NCI-H345 treated with DMSO at 0.1 percent for 48 hours (cell line): ENCODE data around the gene CAMTA1.

ENCODE experiments used
- DNase-seq: peaks from one replicate; lab custom pipeline; 2025; ENCODE audit not compliant: unreplicated experiment; lab: John Stamatoyannopoulos, UW

The CAMTA1 gene

DNA sequence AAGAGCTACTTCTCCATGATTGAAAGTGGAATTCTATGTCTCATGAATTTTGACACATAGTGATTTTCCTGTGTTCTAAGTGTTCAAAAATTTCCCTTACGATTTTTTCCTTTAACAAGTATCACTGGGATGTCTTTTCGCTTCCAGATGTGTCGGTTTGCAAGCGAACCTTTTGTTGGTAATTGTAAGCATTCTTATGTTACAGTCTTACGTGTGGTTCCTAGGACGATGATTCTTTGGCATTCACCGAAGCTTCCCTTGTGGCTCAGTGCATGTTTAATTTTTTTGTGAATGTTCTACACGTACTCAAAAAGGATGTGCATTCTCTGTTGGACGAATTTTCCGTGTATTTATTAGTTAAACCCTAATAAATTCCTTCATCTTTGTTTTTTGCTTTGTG is 211.6 kb downstream of the CAMTA1 start:
- no peak for DNase-seq

DNA sequence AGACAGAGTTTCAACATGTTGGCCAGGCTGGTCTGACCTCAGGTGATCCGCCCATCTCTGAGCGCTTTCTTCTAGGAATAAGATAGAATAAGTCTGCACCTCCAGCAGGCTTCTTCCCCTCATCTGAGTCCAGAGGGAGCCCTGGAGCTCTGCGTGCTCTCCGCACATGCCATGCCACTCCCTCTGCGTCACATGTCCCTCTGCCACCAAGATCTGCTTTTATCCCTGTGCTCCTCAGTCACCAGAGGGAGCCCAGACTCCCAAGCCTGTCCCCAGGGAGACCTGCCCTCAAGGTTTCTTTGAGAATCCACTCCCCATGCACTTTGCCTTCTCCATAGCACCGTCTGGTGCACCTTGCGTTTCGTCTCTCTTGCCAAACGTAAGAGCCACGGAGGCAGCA is 213.0 kb downstream of the CAMTA1 start:
- DNase-seq: no peak

DNA sequence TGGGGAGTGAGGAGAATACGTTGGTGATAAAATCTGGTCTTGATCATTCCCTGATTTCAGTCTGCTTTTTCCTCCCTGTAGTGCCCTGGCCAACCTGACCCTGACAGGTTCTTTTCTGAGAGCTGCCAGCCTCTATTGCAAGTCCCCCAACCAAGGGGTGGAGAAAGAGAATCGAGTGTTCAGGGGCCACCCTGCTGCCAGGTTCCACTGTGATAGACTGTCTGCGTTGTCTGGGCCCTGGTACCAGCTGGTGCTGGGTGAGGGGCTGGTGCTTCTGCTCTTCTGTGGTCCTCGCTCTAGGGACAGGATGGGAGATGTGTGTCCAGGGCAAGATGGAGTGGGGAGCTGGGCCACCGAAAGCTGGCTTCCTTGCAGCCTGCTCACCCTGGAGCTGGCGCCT is 214.6 kb downstream of the CAMTA1 start:
- DNase-seq: no peak

DNA sequence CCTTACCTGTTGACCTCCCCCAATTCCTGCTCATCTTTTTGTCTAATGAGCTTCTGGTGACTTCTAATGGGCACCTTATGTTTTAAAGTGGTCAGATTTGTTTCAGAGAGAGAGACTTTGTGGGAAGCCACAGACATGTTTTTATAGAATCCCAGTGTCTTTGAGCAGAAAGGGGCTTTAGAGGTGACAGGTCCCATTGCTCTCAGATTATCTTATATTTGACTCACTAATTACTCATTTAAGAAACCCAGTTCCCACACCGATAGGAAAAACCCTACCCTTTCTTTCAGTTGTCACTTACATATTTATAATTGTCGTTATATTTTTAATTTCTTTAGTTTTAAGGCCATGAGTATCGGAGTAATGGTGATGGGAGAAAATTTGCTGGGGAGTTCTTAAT is 215.5 kb downstream of the CAMTA1 start:
- no peak for DNase-seq

DNA sequence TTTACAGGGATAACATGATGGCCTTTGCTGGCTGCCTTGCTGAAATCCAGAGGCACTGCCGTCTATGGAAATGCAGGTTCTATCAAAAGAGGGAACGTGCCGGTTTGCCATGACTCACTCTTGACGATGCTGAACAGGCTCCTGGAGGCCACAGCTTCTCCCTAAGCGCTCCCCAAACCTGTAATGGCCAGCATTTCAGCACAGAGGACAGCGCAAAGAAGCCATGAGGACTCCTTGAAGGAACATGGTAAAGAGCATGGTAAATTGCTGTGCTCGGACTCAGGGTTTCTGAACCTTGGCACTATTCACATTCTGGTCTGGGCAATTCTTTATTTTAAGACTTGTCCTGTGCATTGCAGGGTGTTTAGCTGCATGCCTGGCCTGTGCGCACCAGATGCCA is 217.5 kb downstream of the CAMTA1 start:
- no peak for DNase-seq

DNA sequence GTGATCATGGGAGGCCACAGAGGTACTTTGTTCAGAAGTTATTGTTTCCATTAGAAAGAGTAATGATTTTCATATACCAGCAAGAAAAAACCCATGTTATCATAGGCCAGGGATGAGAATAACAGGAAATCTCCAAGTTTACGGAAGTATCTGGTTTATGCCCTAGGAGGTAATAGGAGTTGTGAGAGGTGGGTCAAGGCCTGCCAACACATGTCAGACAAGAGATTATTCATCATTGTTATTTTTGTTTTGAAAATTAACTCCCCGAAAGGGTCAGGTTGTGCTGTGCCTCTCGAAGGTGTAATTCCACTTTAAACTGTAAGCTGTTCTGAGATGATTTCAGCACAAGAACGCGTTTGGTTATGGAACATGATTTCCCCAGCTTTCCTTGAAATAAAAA is 218.4 kb downstream of the CAMTA1 start:
- no peak for DNase-seq

DNA sequence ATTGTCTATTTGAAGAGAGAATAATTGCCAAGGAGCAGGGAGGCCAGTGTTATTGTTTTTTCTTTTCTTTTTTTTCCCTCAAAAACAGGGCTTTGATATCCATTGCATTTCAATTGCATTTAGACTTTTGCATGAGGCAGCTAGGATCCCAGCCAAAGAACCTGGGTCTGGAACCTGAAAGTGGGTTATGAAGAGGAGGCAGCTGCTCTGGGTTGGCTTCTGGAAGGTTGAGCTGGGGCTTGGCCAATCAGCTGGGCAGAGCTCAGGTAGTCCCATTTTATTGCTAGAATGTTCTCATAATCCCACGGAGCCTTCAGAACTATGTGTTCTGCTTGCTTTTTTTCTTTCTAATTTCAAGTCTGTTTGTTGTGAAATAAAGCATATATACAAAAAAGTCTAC is 218.9 kb downstream of the CAMTA1 start:
- no peak for DNase-seq

DNA sequence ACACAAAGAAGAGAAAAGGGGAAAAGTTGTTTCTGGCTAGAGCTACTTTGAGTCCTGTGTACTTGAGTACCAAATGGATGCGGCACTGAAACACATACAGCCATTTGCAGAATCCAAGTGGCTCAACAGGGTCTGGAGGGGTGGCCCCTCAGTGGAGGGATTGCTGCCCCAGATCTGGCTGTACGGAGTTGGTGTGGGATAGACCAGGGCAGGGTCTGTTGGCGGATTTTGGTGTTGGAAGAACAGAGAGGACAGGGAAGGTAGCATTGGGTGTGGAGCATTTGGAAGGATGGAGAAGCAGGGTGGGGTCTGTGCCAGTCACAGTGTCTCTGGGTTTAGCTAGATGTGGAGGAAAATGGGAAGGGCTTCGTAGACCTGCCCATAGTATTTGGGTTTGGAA is 220.5 kb downstream of the CAMTA1 start:
- no peak for DNase-seq

DNA sequence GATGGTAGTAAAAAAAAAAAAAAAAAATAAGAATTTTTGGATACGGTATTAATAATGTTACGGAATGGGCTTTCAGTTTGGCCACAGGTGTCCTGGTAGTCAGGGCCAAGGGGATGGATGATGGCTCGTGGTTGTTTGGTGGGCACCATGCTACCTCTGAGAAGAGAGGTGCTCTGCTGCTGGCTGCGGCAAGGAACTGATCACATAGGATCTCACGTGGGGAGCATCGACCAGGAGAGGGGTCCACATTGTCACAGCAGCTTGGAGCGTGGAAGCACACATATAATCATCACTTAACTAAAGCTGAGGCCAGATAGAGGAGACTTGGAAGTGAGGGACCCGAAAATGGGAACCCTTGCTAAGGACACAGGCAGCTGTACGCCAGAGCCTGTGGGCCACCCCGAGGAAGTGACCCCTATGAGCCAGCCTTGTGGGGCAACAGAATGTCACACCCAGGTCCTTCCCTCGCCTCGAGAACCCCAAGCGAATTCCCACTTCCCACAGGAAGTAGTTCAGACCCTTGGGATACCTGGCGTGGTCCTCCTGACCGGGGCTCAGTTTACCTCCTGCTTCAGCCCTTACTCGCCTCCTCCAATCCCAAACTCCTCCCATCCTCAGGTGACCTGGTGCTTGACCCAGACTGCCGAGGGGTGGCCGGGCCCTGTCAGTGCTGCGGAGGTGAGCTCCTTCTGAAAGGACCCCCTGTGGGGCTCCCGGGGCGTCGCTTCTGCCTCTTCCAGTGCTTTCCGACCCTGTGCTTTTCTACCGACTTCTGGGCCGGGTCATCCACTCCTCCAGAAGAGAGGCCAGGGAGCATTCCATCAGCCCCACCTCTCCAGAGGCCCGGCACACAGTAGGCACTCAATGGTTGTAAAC is 222.0 kb downstream of the CAMTA1 start:
- DNase-seq: no peak

DNA sequence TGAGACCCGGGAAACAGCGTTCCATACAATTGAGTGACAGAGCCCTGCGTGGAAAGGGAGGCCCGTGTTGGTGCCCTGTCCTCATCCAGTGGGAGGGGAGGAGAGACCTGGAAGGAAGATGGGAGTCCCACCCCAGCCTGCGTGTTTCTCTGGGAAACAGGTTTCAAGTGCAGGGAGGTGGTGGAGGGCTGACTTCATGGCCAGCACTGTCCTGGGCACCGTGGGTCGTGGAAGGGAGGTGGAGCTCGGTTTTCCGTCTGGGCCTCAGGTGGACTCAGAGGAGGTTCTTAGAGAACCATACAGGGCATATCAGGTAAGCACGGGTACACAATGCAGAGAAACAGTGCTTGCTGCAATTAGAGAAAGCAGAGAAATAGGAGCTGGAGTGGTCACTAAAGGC is 222.6 kb downstream of the CAMTA1 start:
- DNase-seq: no peak

DNA sequence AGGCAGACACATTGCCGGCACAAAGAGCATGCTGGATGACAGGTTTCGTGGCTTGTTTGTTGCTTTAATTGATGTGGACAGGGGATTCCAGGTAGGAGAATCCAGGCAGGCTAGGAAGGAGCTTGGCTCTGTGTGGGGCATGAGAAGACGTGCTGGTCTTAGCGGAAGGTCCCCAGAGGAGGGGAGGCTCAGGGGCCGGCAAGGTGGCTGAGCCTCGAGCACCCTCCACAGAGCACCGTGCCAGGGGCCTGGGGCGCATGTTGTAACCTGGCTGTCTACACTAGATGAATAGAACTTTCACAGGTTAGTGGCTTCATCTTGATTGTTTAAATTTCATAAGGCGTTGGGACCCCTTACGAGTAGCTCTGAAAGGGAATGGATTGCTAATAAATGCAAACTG is 223.1 kb downstream of the CAMTA1 start:
- DNase-seq: no peak

DNA sequence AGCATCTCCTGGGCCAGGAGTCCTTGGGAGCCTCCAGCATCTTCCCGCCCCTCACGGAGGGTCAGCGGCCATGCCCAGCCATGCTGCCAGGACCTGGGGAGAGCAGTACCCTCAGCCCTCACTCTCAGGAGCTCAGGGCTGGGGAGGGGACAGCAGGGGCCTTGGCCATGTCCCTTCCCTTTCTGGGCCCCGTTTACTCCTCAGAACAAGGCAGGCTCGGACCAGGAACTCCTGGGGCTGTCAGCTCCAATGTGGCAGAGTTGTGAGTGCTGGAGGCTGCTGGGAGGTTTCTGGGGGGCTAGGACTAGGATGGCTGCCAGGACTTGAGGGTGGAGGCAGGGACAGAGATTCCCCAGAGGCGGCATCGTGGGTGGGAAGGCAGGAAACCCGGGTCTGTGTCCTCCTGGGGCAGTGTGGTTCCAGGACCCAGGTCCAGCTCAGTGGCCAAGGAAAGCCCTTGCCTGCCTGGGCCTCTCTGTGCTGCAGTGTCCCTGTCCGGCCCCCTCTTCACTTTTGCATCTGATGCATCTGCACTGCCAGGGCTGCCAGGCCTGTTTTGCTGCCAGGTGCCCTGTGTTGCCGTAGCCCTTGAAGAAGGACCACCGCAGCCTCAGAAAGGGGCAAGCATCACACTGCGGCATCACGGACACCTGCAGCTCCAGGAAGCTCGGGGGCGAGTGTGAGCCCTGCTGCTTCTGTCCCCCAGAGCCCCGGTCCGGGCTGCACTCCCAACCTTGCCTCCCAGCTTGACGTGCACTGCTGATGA is 223.9 kb downstream of the CAMTA1 start:
- DNase-seq: no peak

DNA sequence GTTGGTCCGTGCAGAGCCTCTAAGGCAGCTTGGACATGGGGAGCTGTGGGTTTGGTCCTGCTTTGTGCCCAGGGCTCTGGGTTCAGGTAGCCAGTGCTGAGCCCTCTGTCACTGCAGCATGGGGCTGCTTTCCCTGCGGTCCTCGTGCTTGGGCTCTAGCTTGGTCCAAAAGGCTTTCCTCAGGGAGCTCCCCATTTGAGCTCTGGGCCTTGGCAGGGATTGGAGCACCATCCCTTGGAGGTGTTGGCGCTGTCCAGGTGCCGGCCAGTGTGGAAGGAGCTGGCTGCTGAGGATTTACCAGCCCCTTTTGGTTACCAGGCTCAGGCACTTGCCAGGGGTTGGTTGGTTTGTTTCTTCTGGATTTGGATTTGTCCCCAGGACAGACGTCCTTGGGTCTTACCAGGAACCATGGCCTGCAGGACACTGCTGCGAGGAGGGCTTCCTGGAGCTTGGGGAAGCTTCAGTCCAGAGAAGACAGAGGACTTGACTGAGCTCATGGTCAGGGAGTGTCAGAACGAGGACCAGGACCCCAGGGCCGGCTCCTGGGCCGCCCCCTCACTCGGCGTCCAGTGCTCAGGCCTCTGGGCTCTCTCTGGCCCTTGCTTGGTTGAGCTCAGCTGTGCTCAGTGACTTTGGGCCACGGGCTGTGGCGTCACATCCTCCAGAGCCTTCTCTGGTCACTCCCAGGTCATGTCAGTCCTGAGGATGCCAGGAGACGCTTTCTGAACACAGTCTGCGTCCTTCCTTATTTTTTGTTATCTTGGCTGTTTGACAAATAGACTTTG is 224.7 kb downstream of the CAMTA1 start:
- no peak for DNase-seq

DNA sequence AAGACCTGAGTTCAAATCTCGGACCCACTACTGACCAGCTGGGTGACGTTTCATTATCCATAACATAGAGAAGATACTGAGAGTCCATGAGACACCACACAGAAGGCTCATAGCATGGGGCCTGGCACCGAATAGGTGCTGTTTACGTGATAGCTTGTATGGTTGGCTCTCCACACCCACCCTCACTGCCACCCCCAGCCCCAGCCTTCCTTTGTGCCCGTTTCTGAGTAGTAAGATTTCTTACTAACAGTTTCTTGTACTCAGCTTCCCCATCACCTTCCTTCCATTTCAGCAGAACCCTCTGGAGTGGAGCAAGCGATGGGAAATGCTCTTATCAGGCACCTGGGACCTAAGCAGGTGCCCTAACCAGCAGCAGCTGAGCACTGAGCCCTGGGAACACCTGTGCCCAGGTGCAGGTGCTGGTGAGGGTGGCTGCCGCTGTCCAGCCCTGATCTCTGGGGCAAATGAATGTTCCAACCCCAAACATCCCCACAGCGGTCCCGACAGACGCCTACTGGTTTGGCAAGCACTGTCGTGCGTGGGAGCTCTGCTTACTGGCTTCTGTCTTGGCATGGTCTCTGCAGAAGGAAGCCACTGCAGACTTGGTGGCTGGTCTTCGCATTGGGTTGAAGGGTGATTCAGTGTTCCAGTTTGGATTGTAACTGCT is 225.4 kb downstream of the CAMTA1 start:
- DNase-seq: no peak

DNA sequence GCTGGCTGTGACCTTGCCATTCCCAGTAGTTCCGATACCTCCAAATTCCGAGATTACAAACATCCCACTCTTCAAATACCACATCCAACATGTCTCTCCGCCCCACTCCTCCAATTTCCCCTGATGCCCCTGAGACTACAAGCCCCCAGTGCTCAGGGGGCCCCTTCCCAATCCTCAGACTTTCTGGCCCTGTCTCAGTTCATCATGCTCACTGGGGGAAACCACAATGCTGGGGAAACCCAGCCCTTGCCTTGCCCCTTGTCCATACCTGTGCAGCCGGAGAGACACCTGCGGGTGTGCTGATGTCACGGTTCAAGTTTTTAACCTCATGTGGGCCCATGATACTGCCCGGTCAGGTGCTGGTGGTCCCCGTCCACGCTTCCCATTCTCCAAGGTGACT is 226.6 kb downstream of the CAMTA1 start:
- DNase-seq: no peak

DNA sequence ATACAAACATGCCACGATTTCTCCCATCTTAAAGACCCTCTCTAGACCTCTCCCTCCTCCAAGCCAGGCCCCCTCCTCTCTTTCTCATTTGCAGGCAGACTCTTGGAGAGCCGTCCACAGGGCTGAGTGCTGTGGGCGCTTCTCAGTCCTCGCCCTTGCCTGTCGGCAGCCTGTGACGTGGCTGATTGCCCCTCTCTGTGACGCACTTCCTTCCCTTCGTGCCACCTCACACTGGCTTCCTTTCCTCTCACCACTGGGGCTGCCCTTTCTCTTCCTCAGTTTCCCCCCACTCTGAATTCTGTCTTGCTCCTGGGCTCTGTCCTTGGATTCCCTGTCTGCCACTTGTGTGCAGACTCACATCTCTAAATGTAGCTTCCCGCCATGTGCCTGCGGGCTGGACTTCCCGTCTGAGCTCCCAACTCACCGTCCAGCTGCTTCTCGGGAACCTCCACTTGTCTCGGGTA is 227.2 kb downstream of the CAMTA1 start:
- DNase-seq: no peak

DNA sequence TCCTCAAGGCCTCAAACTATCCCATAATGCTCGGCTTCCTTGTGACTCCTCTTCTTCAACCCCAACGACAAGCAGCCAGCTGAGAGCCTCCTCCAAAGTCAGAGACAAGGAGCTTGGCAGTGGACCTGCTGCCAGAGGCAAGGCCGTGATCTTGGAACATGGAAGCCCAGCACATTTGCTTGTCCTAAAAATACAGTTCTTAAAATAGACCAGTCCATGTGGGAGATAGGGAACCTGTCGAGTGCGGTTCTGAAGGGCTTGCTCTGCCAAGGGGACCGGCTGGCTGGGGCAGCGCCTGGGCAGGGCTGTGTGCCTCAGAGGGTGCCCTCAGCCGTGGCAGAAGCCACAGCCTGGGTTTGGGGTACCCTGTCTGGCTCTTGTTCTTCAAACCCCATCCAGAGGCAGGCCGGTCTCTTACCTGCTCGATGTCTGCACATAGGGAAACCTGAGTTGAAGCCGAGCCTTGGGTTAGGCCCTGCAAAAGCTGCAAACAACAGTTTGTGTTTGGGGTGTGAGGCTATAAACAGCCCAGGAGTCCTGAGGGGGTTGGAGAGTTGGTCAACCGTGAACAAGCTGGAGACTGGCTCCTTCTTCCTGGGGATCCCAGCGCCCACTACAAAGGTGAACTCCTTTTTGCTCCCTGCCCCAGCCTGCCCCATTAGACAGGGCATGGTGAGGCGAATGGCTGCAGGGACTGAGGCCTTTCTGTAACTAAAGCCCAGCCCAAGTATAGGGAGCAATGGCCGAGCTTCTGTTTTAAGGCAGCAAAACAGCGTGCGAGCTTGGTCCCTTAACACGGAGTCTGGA is 228.8 kb downstream of the CAMTA1 start:
- no peak for DNase-seq

DNA sequence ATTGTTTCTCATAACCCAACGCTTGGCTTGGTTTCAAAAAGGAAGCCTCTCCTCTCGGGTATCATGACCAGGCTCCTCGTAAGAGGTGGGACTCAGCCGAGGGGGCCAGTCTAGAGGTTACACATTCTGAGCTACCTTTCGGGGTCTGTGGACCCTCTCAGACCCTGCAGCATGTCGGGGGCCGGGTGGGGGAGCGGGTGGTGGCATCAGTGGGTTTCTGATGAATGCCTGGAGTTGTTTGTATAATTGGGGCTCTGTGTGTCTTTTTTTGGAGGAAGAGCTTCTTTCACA is 229.3 kb downstream of the CAMTA1 start:
- DNase-seq: no peak

DNA sequence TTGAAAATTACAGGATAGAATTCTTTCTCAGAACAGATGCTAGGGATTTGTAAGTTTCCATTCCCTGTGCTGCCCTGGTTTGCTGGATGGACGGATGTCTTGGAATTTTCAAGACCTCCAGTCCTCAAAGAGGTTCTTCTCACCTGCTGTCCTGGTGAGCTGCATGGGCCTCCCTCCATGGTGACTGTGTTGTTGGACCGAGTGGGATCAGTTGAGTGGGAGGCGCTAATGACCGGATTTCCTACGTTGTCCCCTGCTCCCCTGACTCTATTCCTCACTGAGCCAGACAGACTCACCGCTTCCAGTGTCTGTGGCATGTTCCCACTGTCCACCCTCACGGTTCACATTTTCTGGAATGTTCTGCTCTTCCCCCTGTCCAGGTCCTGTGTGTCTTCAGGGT is 229.8 kb downstream of the CAMTA1 start:
- DNase-seq: no peak

DNA sequence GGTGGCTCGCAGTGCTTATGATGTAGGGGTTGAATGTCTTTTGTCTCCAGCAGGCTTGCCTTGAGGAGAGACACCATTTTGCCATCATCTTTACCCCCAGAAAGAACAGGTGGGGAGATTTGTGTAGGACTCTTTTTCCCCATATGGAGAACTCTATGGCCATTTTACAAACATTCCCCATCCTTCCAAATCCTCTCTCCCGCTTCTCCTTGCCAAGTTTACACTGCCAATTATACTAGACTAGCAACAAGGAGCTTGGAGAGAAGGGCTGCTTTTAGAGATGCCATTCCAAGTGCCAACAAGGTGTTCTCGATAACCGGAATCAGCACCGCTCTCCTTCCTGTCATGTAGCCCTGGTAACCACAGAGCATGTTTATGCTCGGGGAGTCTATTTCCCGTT is 233.1 kb downstream of the CAMTA1 start:
- no peak for DNase-seq
